ENCODE data around the gene CLMN. TPM values are rescaled to one million over a fixed set of nuclear protein-coding genes. Genes with fewer than 3 reads are reported as not detected.
A peak's percentile ranks its signal among the peaks of the same experiment; 100 is the strongest.
"Not testable (repeated sequence)": the region's sequence is repeated elsewhere in the genome, so short reads cannot be mapped to it uniquely, and the experiment has no call there.

The CLMN gene
- total RNA-seq, 2 donors from 2014 or later = 5.8 to 6.9 TPM

- ATAC-seq (no peak), DNase-seq (ENCODE audit: low spot score in 2 of 2) (no peak)
- no peaks in the 10 kb centered on the region for H3K36me3 Mint-ChIP-seq
Observed at GRCh38 chr14:95289323-95290010, 30.2 kb downstream of the CLMN start.

GRCh38 chr14:95288672-95289322 is 30.9 kb downstream of the CLMN start:
- ATAC-seq (no peak), DNase-seq (ENCODE audit: low spot score in 2 of 2) (no peak)
- Mint-ChIP-seq H3K36me3 (no peaks in the 10 kb centered on the region), H3K27ac (no peak overlapping the region), H3K9me3 (no peaks in the 10 kb centered on the region)

More at GRCh38 chr14:95289323-95290010, 30.2 kb downstream of the CLMN start:
- no peaks in the 10 kb centered on the region for H3K9me3 Mint-ChIP-seq
- H3K27ac Mint-ChIP-seq = no peak overlapping the region

GRCh38 chr14:95287176-95287754 is 32.4 kb downstream of the CLMN start:
- no peaks in the 10 kb centered on the region for H3K9me3 Mint-ChIP-seq
- DNase-seq (ENCODE audit: low spot score in 2 of 2) (no peak), ATAC-seq (no peak)
- H3K27ac Mint-ChIP-seq = no peak overlapping the region
- no peaks in the 10 kb centered on the region for H3K36me3 Mint-ChIP-seq

- no peak overlapping the region for H3K27ac Mint-ChIP-seq
- DNase-seq (ENCODE audit: low spot score in 2 of 2) (no peak), ATAC-seq (no peak)
- H3K9me3 Mint-ChIP-seq = no peaks in the 10 kb centered on the region
- H3K36me3 Mint-ChIP-seq = no peaks in the 10 kb centered on the region
Observed at GRCh38 chr14:95286645-95287044, 33.1 kb downstream of the CLMN start.

- no peak for ATAC-seq
- no peak for DNase-seq (ENCODE audit: low spot score in 2 of 2)
- Mint-ChIP-seq H3K27ac (no peak overlapping the region), H3K9me3 (no peaks in the 10 kb centered on the region), H3K36me3 (no peaks in the 10 kb centered on the region)
Observed at GRCh38 chr14:95285566-95285965, 34.1 kb downstream of the CLMN start.

GRCh38 chr14:95283802-95284201 is 35.9 kb downstream of the CLMN start:
- H3K36me3 Mint-ChIP-seq; H3K27ac Mint-ChIP-seq; ATAC-seq; H3K9me3 Mint-ChIP-seq; DNase-seq (ENCODE audit: low spot score in 2 of 2): not testable (repeated sequence)

GRCh38 chr14:95282986-95283380 is 36.7 kb downstream of the CLMN start:
- not testable (repeated sequence) for H3K9me3 Mint-ChIP-seq; DNase-seq (ENCODE audit: low spot score in 2 of 2); H3K27ac Mint-ChIP-seq; ATAC-seq; H3K36me3 Mint-ChIP-seq

- no peak overlapping the region for H3K27ac Mint-ChIP-seq
- ATAC-seq (no peak), DNase-seq (ENCODE audit: low spot score in 2 of 2) (no peak)
- no peaks in the 10 kb centered on the region for H3K36me3 Mint-ChIP-seq
- H3K9me3 Mint-ChIP-seq = no peaks in the 10 kb centered on the region
Observed at GRCh38 chr14:95282354-95282985, 37.2 kb downstream of the CLMN start.

- no peak for DNase-seq (ENCODE audit: low spot score in 2 of 2)
- Mint-ChIP-seq H3K27ac (no peak overlapping the region), H3K36me3 (no peaks in the 10 kb centered on the region), H3K9me3 (no peaks in the 10 kb centered on the region)
- no peak for ATAC-seq
Observed at GRCh38 chr14:95281560-95282176, 38.0 kb downstream of the CLMN start.

- no peak for ATAC-seq
- no peak for DNase-seq (ENCODE audit: low spot score in 2 of 2)
- Mint-ChIP-seq H3K9me3 (peaks cover 0 to 5% of the 10 kb centered on the region in 2 donors), H3K36me3 (no peaks in the 10 kb centered on the region), H3K27ac (no peak overlapping the region)
Observed at GRCh38 chr14:95275494-95275893, 44.2 kb downstream of the CLMN start.

GRCh38 chr14:95274874-95275273 is 44.8 kb downstream of the CLMN start:
- peak overlapping the region in 1 of 2 donors; percentile 29 for H3K27ac Mint-ChIP-seq
- H3K9me3 Mint-ChIP-seq = peaks cover 0 to 10% of the 10 kb centered on the region in 2 donors
- DNase-seq (ENCODE audit: low spot score in 2 of 2) (no peak), ATAC-seq (no peak)
- no peaks in the 10 kb centered on the region for H3K36me3 Mint-ChIP-seq

GRCh38 chr14:95274279-95274678 is 45.4 kb downstream of the CLMN start:
- Mint-ChIP-seq H3K9me3 (peaks cover 0 to 10% of the 10 kb centered on the region in 2 donors), H3K27ac (no peak overlapping the region), H3K36me3 (no peaks in the 10 kb centered on the region)
- ATAC-seq = no peak
- no peak for DNase-seq (ENCODE audit: low spot score in 2 of 2)

GRCh38 chr14:95273001-95273978 is 46.4 kb downstream of the CLMN start:
- DNase-seq (ENCODE audit: low spot score in 2 of 2) (no peak), ATAC-seq (no peak)
- no peak overlapping the region for H3K27ac Mint-ChIP-seq
- no peaks in the 10 kb centered on the region for H3K36me3 Mint-ChIP-seq
- H3K9me3 Mint-ChIP-seq = peaks cover 0 to 10% of the 10 kb centered on the region in 2 donors

GRCh38 chr14:95272057-95272456 is 47.7 kb downstream of the CLMN start:
- DNase-seq (ENCODE audit: low spot score in 2 of 2) (no peak), ATAC-seq (no peak)
- no peaks in the 10 kb centered on the region for H3K36me3 Mint-ChIP-seq
- no peak overlapping the region for H3K27ac Mint-ChIP-seq
- peaks cover 5 to 10% of the 10 kb centered on the region in 2 donors for H3K9me3 Mint-ChIP-seq

GRCh38 chr14:95270203-95270602 is 49.5 kb downstream of the CLMN start:
- Mint-ChIP-seq H3K9me3 (peaks cover 5 to 10% of the 10 kb centered on the region in 2 donors), H3K36me3 (no peaks in the 10 kb centered on the region), H3K27ac (peak overlapping the region in 1 of 2 donors; percentile 31)
- no peak for DNase-seq (ENCODE audit: low spot score in 2 of 2)
- no peak for ATAC-seq

- DNase-seq (ENCODE audit: low spot score in 2 of 2) = no peak
- Mint-ChIP-seq H3K27ac (no peak overlapping the region), H3K9me3 (peaks cover 5 to 10% of the 10 kb centered on the region in 2 donors), H3K36me3 (no peaks in the 10 kb centered on the region)
- ATAC-seq = no peak
Observed at GRCh38 chr14:95269493-95269892, 50.2 kb downstream of the CLMN start.
